Activated naive CD4-positive, alpha-beta T cell (primary cell): ENCODE measurements around the gene SPEF1.

ENCODE experiments used
- DNase-seq, 4 experiments: peaks; one replicate each; lab custom pipeline; 2025; lab: John Stamatoyannopoulos, UW

SPEF1 gene

DNA sequence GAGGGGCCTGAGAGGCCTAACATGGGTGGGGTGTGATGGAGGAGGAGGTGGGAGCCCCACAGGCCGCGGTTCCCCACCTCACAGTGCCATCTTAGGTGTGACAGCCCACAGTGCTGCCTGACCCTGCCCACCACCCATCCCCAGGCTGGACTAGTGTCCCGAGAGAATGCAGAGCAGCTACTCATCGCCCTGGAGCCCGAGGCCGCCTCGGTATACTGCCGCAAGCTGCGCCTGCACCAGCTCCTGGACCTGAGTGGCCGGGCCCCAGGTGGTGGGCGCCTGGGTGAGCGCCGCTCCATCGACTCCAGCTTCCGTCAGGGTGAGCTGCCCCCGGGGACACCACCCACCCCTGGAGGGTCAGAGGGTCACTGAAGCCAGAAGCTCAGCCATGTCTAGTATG is 33.2 kb downstream of the SPEF1 start:
- DNase-seq = no peak

DNA sequence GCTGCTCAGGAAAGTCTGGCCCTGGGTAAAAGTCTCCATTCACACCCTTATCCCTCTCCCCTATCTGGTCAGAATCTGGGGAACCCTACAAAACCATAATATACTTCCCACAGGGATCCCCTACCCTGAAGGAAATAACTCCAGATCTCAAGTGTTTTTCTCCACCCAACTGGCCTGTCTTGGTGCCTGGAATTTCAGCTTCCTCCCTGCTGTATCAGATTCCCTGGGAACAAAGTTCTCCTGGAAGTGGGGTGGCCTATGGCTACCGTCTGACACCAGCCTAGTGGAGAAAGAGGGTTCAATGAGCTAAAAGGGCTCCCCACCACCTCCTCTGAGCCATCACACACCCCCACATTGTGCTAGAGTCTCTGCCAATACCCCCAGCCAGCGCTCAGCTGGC is 33.8 kb downstream of the SPEF1 start:
- no peak for DNase-seq

DNA sequence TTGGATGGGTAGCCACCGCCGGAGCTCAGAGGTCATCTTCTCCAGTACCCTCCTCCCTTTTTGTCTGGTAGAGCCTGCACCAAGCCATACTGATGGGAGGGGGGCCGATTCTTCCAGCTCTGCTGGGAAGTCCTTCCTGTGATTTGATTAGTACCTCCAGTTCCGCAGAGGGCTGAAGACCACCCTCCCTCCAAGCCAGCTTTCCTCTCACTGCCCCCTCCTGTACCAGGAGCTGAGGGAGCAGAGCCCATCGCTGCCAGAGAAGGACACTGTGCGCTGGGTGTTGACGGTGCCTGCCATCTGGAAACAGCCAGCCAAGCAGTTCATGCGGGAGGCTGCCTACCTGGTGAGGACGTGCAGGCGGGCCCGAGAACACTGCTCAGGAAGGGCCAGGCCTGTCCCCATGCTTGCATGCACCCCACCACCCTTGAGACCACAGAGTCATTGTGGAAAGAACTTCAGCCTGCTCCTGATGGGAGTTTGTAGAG is 35.5 kb downstream of the SPEF1 start:
- DNase-seq = no peak

DNA sequence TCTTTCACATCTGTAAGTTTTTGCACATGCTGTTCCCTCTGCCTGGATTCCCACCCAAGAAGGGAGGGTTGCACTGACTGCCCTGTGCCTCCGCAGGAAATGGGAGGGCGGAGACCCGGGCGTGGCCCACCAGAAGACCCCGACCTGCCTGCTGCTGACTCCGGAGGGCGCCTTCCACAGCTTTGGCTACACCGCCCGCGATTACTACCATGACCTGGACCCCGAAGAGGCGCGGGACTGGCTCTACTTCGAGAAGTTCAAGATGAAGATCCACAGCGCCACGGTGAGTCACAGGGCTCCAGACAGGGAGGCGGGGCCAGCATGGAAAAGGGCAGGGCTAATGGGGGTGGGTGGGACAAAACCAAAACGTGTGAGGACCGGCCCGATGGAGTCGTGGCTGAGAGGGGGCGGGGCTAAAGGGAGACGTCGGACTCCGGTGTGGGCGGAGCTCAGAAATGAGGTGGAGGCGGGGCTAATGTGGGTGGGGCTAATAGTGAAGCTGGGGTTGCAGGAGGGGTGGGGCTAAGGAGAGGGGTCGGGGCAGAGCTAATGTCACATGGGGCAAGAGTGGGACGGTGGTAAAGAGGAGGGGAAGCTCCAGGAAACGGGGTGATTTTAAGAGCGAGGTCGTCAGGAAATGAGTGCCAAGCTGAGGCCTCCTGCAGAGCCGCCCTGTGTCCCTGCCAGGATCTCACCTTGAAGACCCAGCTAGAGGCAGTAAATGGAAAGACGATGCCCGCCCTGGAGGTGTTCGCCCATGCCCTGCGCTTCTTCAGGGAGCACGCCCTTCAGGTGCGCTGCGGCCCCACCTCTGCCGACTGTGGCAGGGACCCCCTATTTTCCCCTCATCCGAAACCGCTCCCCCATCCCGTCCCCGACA is 36.2 kb downstream of the SPEF1 start:
- peak; percentile 28 to 55 (median 32) for DNase-seq

DNA sequence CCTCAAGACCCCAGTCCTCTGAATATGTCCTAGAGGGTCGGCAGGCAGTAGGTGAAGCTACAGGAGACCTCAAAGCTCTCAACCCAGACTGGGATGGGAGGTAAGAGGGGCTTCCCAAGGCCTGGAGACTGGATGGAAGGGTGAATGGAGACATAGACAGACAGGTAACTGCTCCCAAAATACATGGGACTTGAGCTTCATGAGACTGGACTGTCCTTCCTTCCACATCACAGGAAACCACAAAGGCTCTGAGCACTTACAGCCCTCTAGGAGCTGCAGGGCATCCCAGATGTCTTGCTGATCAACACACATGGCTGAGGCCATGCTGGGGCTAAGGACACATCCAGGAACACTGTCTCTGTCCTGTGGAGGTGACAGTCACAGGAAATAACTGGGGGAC is 37.2 kb downstream of the SPEF1 start:
- DNase-seq = no peak

DNA sequence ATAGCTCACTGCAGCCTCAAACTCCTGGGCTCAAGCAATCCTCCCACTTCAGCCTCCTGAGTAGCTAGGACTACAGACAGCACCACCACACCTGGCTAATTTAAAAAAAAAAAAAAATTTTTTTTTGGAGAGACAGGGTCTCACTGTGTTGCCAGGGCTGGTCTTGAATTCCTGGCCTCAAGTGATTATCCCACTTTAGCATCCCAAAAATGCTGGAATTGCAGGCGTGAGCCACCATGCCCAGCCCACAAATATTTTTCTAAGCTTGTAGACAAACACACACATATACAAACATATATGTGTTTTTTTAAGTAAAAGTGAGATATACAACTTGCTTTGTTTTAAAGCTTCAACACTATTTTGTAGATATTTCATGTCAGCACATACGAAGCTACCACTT is 38.0 kb downstream of the SPEF1 start:
- DNase-seq = no peak

DNA sequence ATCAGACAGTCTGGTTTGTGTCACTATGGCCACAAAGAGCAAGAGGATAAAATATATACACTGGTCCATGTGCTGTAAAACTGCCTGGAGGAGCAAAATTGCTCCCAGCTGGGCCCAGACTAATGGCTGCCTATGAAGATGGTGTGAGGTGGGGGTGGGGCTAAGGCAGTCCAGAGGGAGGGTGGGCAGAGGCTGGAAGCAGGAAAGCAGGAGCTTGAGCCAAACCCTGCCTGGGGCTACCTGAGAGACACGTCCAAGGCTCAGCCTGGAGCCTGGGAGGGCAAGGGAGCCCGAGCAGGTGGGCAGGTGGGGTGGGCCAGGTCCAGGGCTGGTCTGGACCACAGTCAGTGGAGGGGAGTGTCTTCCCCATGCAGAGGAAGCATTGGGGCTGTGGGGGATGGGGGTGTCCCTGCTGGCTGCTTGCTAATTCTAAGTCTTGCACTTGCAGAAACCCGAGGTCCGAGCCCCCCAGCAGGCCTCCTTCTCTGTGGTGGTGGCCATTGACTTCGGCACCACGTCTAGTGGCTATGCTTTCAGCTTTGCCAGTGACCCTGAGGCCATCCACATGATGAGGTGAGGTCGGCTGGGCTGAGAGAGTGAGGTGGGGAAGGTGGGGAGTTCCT is 39.3 kb downstream of the SPEF1 start:
- DNase-seq = no peak

DNA sequence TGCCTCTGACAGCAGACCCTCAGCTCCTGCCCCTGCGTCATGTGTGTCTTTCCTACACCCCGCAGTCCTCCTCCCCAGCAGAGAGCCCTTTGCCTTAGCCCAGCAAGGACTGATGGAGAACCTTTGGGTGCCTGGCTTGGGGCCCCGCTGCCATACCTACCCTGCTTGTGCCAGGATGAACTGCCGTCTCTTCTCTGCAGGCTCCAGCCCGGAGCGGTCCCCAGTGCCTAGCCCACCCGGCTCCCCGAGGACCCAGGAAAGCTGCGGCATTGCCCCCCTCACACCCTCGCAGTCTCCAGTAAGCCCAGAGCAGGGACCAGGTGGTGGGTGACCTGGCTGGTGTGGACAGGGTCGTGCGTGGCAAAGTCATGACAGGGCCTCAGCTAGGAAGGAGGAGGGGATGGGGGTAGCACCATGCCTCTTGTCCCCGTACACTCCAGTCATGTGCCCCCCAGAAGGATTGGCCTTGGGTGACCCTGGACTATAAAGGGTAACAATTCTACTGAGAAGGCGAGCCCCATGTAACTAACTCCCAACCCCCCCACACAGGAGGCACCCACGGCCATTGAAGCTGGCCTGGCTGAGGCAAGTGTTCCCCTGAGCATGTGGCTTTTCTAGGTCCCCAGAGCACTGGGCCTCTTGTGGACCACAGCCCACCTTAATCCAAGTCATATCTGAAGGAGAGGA is 40.5 kb downstream of the SPEF1 start:
- DNase-seq = no peak

DNA sequence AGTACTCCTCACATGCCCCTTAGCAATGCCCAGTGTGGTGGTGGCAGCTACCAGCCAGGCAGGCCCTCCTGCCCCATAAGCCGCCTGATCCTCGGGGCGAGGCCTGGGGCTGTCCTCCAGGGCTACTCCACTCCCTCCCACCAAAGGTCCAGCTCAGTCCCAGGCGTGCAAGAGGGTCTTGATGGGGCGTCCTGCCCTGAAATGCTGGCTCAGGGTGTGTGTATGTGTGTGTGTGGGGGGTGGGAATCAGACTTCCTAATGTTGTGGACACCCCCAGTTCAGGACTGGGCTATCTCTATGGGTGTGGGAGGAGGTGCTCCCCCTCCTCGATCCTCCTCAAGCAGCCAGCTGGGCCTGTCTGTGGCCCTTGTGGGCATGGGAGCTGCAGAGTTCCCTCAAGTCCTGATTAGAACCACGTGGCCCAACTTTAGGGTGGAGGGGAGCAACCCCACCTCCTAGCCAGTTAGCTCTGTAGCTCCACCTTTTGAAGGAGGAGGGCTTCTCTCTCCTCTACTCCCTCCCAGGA is 41.3 kb downstream of the SPEF1 start:
- no peak for DNase-seq

DNA sequence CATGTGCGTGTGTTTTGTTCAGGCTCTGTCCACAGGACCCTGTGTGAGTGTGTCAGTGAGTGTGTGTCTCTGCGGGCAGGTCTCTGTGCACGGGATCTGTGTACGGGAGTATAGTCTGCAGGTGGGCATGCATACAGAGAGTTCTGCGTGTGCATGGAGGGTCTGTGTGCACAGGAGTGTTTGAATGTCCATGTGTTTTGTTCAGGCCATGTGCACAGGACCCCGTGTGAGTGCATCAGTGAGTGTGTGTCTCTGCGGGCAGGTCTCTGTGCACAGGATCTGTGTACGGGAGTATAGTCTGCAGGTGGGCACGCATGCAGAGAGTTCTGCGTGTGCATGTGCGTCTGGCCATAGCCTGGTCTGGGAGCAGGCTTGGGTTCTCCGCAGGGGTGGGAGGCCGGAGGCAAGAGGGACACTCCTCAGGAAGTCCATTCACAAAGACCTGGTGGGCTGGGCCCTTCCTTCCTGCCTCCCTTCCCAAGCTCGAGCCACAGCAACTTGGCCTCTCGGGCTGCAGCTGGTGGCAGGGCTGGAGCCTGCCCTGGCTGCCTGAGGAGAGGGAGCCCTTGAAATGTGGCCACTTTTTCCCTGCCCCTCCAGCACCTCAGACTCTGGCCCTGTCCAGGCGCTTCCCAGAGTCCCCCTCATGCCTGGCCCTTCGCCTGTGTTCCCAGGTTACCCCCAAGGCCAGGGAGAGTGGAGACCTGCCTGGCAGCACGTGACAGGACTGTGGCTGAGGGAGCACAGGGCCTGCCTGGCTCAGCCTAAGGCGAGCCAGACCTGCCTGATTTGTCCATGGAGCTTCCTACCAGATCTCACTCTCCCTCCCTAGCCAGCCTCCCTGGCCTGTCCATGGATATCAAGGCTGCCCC is 42.0 kb downstream of the SPEF1 start:
- DNase-seq = no peak

DNA sequence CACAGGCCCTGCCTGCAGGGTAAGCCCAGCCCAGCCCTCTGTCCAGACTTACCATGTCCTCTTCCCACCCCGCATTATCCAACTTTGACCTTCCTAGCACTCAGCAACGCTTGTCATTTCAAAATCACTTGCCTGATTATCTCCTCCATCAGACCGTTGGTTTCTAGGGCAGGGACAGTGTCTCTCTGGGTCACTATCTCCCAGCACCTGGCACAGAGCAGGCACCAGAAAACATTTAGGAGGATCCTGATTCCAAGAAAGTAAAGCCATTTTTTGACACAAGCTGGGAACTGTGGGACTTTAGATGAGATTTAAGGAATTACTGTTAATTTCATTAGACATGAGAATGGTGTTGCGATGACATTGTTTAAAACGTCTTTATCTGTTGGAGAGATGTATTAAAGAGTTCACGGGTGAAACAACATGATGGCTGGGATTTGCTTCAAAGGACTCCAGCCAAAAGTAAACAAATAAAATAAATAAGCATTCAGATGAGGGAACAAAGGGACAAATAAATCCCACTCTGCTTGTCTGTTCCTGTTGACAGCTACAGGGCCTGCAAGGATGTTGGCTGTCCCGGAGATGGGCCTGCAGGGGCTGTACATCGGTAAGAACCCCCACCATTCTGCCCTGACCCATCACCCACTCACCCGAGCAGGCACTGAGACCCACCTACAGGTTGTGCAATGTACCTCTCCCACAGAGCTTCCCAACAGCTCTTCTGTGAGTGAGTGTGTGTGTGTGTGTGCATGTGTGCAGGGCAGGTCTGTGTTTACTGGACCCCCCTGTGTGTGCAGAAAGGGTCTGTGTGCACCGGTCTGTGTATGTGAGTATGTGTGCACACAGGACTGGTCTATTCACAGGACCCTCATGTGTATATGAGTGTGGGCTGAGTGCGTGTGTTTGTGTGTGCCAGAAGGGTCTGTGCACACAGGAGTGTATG is 42.9 kb downstream of the SPEF1 start:
- no peak for DNase-seq

DNA sequence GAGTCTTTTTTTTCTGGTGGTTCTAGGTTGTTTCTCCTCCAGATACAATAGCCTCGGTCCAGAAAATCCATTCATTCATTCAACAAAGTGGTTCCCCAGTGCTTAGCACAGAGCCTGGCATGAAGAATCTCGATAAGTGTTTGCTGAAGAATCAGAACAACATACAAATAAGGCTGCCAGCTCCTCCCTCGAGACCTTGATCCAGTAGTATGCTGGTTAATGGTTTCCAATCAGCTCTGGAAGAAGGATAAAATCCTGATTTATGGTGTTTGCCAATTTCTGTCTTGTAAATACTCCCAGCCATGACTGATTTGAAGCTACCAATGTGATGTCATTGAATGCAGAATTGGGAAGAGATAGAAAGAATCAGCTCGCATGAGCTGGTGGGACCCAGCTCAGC is 45.5 kb downstream of the SPEF1 start:
- no peak for DNase-seq

DNA sequence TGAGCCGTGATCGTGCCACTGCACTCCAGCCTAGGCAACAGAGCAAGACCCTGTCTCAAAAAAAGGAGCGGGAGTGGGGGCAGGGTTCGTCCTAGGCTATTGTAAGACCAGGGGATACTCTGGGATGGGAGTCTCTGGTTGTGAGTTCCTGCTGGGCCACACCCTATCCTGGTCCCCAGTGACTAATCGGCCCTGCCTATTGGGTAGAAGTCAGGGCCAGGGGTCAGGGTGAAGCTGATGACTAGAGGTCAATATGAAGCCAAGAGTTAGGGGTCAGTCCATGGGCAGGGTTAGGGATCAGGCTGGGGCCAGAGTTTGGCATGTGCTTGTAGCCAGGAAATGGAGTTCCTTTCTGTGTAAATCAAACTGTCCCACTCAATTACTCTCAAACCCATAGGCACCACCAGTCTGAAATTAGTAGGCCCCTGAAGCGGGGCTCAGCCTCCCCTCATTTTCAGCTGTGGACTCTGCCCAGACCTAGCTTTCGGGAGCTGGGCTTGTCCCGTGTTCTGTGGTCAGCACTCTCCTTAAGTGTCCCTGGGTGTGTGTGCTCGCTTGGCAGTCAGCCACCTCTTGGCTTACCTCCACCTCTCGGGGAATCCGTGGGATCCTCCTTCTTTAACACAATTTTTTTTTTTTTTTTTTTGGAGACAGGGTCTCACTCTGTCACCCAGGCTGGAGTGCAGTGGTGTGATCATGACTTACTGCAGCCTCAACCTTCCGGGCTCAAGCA is 47.0 kb downstream of the SPEF1 start:
- no peak for DNase-seq

DNA sequence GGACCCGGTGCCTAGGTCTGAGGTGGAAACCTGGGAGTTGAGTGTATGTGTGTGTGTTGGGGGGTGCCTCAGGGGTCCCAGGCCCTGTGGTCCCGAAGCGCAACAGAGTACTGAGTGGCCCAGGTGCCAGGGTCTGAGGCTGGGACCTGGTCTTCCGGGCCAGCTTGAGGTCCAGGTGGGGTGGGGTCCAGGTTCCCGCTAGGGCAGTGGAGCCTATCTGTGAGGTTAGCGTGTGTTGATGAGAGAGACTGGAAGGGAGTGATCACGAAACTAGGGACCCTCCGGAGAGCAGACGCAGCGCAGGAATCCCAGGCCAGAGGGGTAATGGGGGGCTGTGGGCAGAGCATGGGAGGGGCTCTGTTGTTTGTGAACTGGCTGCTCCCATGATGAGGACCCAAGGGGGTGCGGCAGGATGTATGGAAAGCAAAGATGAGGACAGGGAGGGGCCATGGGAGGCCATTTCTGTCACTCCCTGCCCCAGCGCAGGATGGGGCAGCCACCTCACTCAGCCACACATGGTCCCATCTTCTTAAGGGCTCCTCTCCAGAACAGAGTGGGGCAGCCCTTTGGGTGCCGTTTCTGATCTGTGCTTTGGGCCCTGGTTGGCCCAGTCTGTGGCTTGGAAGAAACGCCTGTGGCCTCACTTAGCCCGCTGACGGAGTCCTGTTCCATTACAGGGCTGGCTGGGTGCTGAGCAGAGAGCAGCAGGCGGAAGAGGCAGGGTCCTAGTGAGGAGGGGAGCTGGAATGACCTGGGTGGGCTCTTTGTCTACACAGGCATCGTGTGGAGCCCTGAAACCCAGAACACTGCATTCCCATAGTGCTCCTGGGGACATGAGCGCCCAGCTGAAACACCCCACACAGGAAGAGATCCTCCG is 47.9 kb downstream of the SPEF1 start:
- DNase-seq = no peak

DNA sequence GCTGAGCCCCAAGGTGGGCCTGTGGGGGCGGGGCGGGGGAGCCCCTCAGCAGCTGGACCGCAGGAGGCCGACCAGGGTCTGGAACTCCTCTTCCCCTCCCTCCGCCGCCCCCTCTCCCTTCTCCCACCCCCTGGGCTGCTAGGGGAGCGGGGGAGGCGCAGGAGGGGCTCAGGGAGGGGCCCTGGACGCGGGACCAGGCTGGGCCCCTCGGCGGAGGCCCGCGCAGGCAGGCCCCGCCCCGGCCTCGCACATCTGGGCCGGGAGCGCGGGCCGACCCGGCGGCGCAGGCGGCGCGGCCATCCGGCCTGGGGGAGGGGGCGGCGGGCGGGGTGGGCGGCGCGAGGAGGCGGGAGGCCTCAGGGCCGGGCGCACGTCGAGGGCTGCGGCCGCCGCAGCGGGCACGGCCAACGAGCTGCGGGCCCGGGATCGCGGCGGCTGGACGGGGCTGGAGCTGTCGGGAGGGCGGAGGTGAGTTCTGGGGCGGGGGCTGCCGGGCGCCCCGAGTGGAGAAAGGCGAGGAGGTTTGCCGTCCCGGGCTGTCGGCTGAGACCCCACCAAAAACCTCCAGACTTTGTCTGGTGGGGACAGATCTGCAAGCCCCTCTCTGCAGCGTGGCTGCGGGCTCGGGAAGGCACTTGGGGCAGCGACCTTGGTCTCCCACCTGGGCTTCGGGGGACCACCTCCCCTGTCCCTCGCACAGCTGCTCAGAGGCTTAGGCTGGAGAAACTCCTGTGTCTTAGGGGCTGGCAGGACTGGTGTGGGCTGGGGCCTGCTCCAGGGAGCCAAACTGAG is 48.7 kb downstream of the SPEF1 start, which contains the start of gene HSPA12B:
TSS of gene HSPA12B (plus strand) at position 359 of the 792 bp plus-strand sequence. CDS start 5,990 bp downstream, outside the sequence.
- no peak for DNase-seq

DNA sequence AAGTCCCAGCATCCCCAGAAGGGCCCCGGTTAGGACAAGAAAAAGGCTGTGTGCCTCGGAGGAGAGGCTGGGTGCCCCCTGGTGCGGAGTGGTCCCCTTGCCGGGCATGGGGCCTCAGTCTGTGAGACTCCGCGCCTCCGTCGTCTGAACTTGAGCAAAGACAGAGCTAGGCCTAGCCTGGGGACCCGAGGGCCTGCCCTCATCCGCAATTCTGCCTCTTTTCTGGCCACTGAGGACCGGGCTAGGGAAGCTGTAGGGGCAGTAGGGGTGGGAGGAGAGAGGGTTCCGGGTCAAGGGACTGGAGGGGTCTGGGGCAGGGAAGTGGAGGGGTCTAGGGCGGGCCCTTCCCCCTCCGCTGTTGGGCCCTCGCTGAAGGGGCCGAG is 49.3 kb downstream of the SPEF1 start:
- DNase-seq = no peak

DNA sequence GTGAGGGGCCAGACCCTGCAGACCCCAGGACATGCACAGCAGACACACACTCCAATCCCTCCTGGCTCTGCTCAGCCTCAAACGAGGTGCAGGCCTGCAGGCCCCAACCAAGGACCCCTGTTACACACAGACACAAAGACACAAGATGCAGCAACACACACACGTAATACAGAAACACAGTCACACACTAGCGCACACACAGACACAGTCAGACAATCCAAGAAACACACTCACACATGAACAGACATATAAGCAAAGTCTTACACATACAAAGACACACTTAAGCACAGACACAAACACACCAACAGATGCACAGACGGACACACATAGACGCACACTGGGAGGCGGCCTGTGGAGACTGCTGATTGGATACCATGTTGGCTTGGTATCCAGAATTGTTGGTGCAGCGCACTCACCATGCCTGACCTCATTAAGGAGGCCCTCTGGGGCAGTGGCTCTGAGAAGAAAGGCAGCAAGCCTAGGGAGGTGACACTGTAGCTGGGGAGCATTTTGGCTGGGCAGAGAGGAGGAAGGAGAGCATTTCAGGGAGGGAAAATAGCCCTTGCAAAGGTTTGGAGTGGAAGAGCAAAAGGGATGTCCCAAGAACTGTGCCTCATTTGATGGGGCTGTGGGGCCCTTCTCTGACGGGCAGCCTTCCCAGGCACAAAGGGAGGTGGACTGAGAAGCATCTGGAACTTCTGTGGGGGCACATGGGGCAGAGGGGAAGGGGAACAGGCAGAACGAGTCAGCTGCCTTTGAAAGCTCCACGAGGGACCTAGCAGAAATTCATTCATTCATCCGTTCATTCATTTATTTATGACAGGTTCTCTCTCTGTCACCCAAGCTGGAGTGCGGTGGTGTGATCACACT is 50.2 kb downstream of the SPEF1 start:
- DNase-seq = no peak
